DOHH2 (cell line): ENCODE measurements around the gene TNRC6C.

ENCODE experiments used
- EZH2phosphoT487 ChIP-seq: fragments of 200-600 bp; sonication (generic); IDR thresholded peaks from 2 replicates; pipeline ENCODE4 v1.6.1; 2017; ENCODE audit warnings: borderline replicate concordance, mild to moderate bottlenecking, antibody characterized with exemption, low read length, moderate library complexity, mixed read lengths
- TF ChIP-seq, protein P1 (sequence below): fragments of 200-600 bp; sonication (generic); IDR thresholded peaks from one replicate; pipeline ENCODE4 v1.5.1; 2014; ENCODE audit warnings: antibody characterized with exemption, mild to moderate bottlenecking, low read depth, low read length; ENCODE audit not compliant: poor library complexity, severe bottlenecking

DNA sequence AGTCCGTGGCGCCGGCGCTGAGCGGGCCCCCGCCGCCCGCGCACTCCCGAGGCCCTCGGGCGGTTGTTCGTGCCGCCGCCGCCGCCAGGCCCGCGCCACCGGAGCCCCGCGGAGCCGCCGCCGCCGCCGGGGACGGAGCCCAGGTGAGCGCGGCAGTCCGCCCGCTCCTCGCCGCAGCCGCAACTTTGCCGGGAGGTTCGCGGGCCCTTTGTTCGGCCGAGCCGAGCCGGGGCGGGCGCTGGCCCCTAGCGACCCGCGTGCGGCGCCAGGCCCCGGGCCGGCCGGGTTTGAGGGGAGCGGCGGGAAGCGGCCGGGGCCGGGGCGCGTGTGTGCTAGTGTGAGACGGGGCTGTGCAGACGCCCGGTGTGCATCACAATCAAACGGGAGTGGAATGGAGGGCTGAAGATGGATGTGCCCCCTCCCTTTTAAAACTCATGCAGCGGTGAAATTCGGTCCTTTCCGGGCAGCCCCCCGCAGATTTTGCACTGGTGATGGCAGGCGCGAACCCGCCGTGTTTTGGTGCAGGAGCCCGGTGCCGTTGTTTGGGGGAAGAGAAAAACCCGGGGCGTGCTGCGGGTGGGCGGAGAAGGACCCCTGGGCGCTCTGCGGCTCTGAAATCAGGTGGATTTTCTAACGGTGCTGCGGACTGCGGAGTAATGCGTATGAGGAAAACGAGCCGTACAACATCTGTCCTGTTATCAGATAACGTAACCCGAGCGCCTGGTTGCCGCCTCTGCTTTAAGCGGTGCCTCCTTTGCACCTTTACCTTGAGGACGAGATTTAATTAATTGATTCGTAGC, 823 bp downstream of the TNRC6C start:
- TF ChIP-seq, protein P1, sequence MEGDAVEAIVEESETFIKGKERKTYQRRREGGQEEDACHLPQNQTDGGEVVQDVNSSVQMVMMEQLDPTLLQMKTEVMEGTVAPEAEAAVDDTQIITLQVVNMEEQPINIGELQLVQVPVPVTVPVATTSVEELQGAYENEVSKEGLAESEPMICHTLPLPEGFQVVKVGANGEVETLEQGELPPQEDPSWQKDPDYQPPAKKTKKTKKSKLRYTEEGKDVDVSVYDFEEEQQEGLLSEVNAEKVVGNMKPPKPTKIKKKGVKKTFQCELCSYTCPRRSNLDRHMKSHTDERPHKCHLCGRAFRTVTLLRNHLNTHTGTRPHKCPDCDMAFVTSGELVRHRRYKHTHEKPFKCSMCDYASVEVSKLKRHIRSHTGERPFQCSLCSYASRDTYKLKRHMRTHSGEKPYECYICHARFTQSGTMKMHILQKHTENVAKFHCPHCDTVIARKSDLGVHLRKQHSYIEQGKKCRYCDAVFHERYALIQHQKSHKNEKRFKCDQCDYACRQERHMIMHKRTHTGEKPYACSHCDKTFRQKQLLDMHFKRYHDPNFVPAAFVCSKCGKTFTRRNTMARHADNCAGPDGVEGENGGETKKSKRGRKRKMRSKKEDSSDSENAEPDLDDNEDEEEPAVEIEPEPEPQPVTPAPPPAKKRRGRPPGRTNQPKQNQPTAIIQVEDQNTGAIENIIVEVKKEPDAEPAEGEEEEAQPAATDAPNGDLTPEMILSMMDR, result no peak
- no peak for TF ChIP-seq EZH2phosphoT487
